ENCODE results near the gene DIPK1B. TPM values are rescaled to one million over a fixed set of nuclear protein-coding genes. Genes with fewer than 3 reads are reported as not detected.

The DIPK1B gene
- total and polyA plus RNA-seq, 10 of the 15 experiments (the other 5 are each of a cell fraction or from before 2014, with no cell fraction given): 0.08 to 0.28 (median 0.13) TPM; not detected in 3

- no peak for TF ChIP-seq ZBED1 (IDR thresholded peaks at IDR 0.05; ENCODE audit: borderline replicate concordance)
These were observed 23.3 kb upstream of the DIPK1B start (continued) for GRCh38 chr9:136689108-136689460.

DNA sequence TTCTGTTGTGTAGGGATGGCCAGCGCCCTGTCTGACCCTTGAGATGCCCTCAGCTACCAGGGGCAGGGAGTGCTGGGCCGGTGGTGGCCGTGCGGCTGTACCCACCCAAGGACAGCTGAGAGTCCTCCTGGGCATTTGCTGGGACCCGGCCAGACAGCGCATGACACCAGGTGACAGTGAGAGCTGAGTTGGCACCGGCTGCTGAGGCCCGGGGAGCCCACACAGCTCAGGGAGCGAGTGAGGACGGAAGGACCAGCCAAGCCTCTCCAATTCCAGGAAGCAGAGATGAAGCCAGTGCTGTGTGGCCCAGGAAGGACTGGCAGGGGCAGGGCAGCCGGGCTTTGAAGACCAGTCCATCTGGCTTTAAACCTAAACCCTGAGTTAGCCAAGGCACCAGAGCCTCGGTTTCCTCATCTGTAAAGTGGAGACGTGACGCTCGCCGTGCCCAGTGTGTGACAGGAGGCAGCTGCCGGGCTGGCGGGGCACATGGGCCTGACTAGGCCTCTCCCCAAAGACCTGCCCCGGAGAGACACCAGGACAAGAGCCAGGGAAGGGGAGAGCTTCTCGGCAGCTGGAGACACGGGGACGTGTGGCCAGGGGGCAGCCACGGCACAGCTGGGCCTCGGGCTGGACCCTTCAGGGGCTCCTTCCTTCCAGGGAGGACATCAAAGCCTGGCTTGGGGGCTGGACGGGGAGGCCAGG, 22.1 kb upstream of the DIPK1B start:
- Histone ChIP-seq H3K79me2 (ENCODE audit: control insufficient read depth, insufficient read depth, low read length) (peaks cover 7% of the 10 kb centered on the region), H2AFZ (ENCODE audit: control insufficient read depth, low read depth, low read length) (no peak overlapping the region), H3K4me3 (no peak overlapping the region), H3K27me3 (replicated peaks in 1 of 2; ENCODE audit: control insufficient read depth in 2 of 2, insufficient read depth in 2 of 2, low read length in 1 of 2) (no peaks in the 10 kb centered on the region), H3K9me3 (replicated peaks; ENCODE audit: control insufficient read depth, insufficient read depth, low read length) (no peaks in the 10 kb centered on the region), H3K4me2 (ENCODE audit: control insufficient read depth, insufficient read depth) (no peak overlapping the region), H4K20me1 (ENCODE audit: control insufficient read depth, insufficient read depth) (no peaks in the 10 kb centered on the region), H3K36me3 (ENCODE audit: control insufficient read depth in 2 of 2, insufficient read depth in 2 of 2, low read length in 1 of 2) (no peaks in the 10 kb centered on the region), H3K9ac (ENCODE audit: control insufficient read depth, insufficient read depth, low read length) (no peak overlapping the region), H3K27ac (ENCODE audit: control insufficient read depth, insufficient read depth) (no peak overlapping the region), H3K4me1 (ENCODE audit: control insufficient read depth, insufficient read depth, low read length) (peaks cover 16% of the 10 kb centered on the region)
- no peak for DNase-seq (ENCODE audit: low read depth, low spot score)
- ATAC-seq: no peak
- intact Hi-C loops (cut with micrococcal nuclease; ENCODE audit: unreplicated experiment) (no loop called here), in situ Hi-C loops (cut with MboI) (no loop called here)
- SMC1A ChIA-PET (ENCODE audit: uncharacterized antibody, unreplicated experiment): interaction anchor here (0.7 to 1.3 kb wide), 3 partner anchors 11 to 37 kb away, joined by 3 read pairs; no protein-coding TSS in a partner anchor
- no TSS peak for BruUV-seq (replicated peaks)
- RAD21 ChIA-PET (ENCODE audit: unreplicated experiment): no interaction called here
- WGBS (ENCODE audit: insufficient coverage, insufficient replicate concordance, low lambda C conversion rate, missing lambda C conversion rate): 50% methylated on average over 25 of the region's 25 CpGs
- no peak for TF ChIP-seq GATAD2B (conservative IDR thresholded peaks at IDR 0.05; ENCODE audit: low read depth)
- TF ChIP-seq CBX3 (IDR thresholded peaks at IDR 0.05; ENCODE audit: borderline replicate concordance, low read depth): no peak
- no peak for TF ChIP-seq MXI1 (IDR thresholded peaks at IDR 0.05; ENCODE audit: low read depth, low read length)
- TF ChIP-seq SREBF1 (IDR thresholded peaks at IDR 0.05; ENCODE audit: low read length): no peak
- TF ChIP-seq RAD51 (IDR thresholded peaks at IDR 0.05): no peak
- no peak for TF ChIP-seq TCF7 (IDR thresholded peaks at IDR 0.05; ENCODE audit: borderline replicate concordance)
- TF ChIP-seq IRF4 (IDR thresholded peaks at IDR 0.05; ENCODE audit: low read depth, low read length): no peak
- TF ChIP-seq CHD1 (IDR thresholded peaks at IDR 0.05; ENCODE audit: low read depth, low read length): no peak
- no peak for TF ChIP-seq PAX5 (IDR thresholded peaks at IDR 0.05; ENCODE audit: borderline replicate concordance, low read depth, low read length)
- TF ChIP-seq, protein P1, sequence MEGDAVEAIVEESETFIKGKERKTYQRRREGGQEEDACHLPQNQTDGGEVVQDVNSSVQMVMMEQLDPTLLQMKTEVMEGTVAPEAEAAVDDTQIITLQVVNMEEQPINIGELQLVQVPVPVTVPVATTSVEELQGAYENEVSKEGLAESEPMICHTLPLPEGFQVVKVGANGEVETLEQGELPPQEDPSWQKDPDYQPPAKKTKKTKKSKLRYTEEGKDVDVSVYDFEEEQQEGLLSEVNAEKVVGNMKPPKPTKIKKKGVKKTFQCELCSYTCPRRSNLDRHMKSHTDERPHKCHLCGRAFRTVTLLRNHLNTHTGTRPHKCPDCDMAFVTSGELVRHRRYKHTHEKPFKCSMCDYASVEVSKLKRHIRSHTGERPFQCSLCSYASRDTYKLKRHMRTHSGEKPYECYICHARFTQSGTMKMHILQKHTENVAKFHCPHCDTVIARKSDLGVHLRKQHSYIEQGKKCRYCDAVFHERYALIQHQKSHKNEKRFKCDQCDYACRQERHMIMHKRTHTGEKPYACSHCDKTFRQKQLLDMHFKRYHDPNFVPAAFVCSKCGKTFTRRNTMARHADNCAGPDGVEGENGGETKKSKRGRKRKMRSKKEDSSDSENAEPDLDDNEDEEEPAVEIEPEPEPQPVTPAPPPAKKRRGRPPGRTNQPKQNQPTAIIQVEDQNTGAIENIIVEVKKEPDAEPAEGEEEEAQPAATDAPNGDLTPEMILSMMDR (IDR thresholded peaks at IDR 0.05 in 2 of 3, conservative IDR thresholded peaks at IDR 0.05 in 1 of 3; ENCODE audit: control insufficient read depth in 2 of 3, extremely low read depth in 1 of 3, insufficient read depth in 1 of 3, low read depth in 3 of 3, low read length in 3 of 3): no peak
- TF ChIP-seq ESRRA (IDR thresholded peaks at IDR 0.05; ENCODE audit: low read length): no peak
- CTCF ChIA-PET: interaction anchor here (1.2 kb wide), 1 partner anchor 10 kb away, joined by 3 read pairs; no protein-coding TSS in a partner anchor
- no peak for FAIRE-seq
- POLR2A ChIA-PET: no interaction called here

Measured in GM12878 (cell line).